Mesenchymal stem cell (in vitro differentiated cells and primary cell): Measurements from ENCODE around the gene GFOD1.
A peak's percentile ranks its signal among the peaks of the same experiment; 100 is the strongest.

Experiments used
- DNase-seq: peaks from one replicate; pipeline ENCODE4 v3.0.0-alpha.2; 2013
- H2AFZ ChIP-seq: one replicate; pipeline ENCODE4 v1.6.1; 2013; ENCODE audit warnings: low read depth, mild to moderate bottlenecking, control low read depth, inconsistent platforms, low read length, moderate library complexity
- H2AK5ac ChIP-seq: 2 replicates; pipeline ENCODE4 v1.6.1; 2013; ENCODE audit warnings: low read length, moderate library complexity, mild to moderate bottlenecking, inconsistent platforms; ENCODE audit not compliant: severe bottlenecking
- H2BK120ac ChIP-seq: one replicate; pipeline ENCODE4 v1.6.1; 2013; ENCODE audit warnings: low read depth, mild to moderate bottlenecking, inconsistent platforms, low read length, moderate library complexity
- H2BK12ac ChIP-seq, 2 experiments: one replicate each; pipeline ENCODE4 v1.6.1; 2013; ENCODE audit warnings: inconsistent platforms in 2 of 2, low read length in 2 of 2, mild to moderate bottlenecking in 2 of 2, moderate library complexity in 2 of 2, control low read depth in 1 of 2
- H2BK15ac ChIP-seq: one replicate; pipeline ENCODE4 v1.6.1; 2013; ENCODE audit warnings: mild to moderate bottlenecking, low read depth, inconsistent platforms; ENCODE audit not compliant: poor library complexity, severe bottlenecking
- H2BK5ac ChIP-seq: 2 replicates; pipeline ENCODE4 v1.6.1; 2013; ENCODE audit warnings: low read depth, mild to moderate bottlenecking, low read length, control low read depth, inconsistent platforms; ENCODE audit not compliant: poor library complexity, severe bottlenecking
- H3K14ac ChIP-seq, 2 experiments: one replicate each; pipeline ENCODE4 v1.6.1; 2013; ENCODE audit warnings: inconsistent platforms in 2 of 2, low read length in 2 of 2, control low read depth in 1 of 2, mild to moderate bottlenecking in 1 of 2, moderate library complexity in 1 of 2
- H3K18ac ChIP-seq, 2 experiments: one replicate each; pipeline ENCODE4 v1.6.1; 2013; ENCODE audit warnings: inconsistent platforms in 2 of 2, low read length in 2 of 2, control low read depth in 1 of 2, low read depth in 1 of 2, mild to moderate bottlenecking in 1 of 2
- H3K23ac ChIP-seq, 2 experiments: one replicate each; pipeline ENCODE4 v1.6.1; 2013; ENCODE audit warnings: inconsistent platforms in 2 of 2, low read length in 2 of 2, mild to moderate bottlenecking in 2 of 2, moderate library complexity in 2 of 2, control low read depth in 1 of 2
- H3K27ac ChIP-seq: 2 replicates; pipeline ENCODE4 v1.5.1; 2013; ENCODE audit warnings: mild to moderate bottlenecking, moderate library complexity, low read length, control low read depth, inconsistent platforms; ENCODE audit not compliant: poor library complexity, severe bottlenecking
- H3K27me3 ChIP-seq, 2 experiments: 2 replicates each; pipeline versions ENCODE4 v1.6.1 to v1.7.0; 2013; ENCODE audit warnings: low read length in 2 of 2, mild to moderate bottlenecking in 2 of 2, moderate library complexity in 2 of 2, control low read depth in 1 of 2, inconsistent platforms in 1 of 2; ENCODE audit not compliant: control insufficient read depth in 1 of 2, insufficient read depth in 1 of 2
- H3K36me3 ChIP-seq, 2 experiments: 2 replicates each; pipeline versions ENCODE4 v1.6.1 to v1.7.0; 2013; ENCODE audit warnings: low read length in 2 of 2, control low read depth in 1 of 2, inconsistent platforms in 1 of 2, low read depth in 1 of 2, mild to moderate bottlenecking in 1 of 2; ENCODE audit not compliant: insufficient read depth in 2 of 2, control insufficient read depth in 1 of 2
- H3K4ac ChIP-seq, 2 experiments: one replicate each; pipeline ENCODE4 v1.6.1; 2013; ENCODE audit warnings: inconsistent platforms in 2 of 2, low read length in 2 of 2, mild to moderate bottlenecking in 2 of 2, moderate library complexity in 2 of 2, control low read depth in 1 of 2, low read depth in 1 of 2
- H3K4me1 ChIP-seq: 2 replicates; pipeline ENCODE4 v1.6.1; 2013; ENCODE audit warnings: low read depth, low read length, control low read depth; ENCODE audit not compliant: control insufficient read depth, insufficient read depth
- H3K4me2 ChIP-seq: 2 replicates; pipeline ENCODE4 v1.6.1; 2013; ENCODE audit warnings: low read length, mild to moderate bottlenecking, inconsistent platforms; ENCODE audit not compliant: poor library complexity, severe bottlenecking
- H3K4me3 ChIP-seq, 2 experiments: 2 replicates each; pipeline versions ENCODE4 v1.5.1 to v1.7.0; 2013; ENCODE audit warnings: low read length in 2 of 2, mild to moderate bottlenecking in 2 of 2, control low read depth in 1 of 2, low read depth in 1 of 2; ENCODE audit not compliant: insufficient read depth in 1 of 2
- H3K79me1 ChIP-seq: replicated peaks from 2 replicates; pipeline ENCODE4 v1.6.1; 2013; ENCODE audit warnings: mild to moderate bottlenecking, control low read depth, low read length, inconsistent platforms; ENCODE audit not compliant: poor library complexity, severe bottlenecking
- H3K9ac ChIP-seq: 2 replicates; pipeline ENCODE4 v1.7.0; 2013; ENCODE audit warnings: mild to moderate bottlenecking, low read length, moderate library complexity
- H3K9me3 ChIP-seq: 2 replicates; pipeline ENCODE4 v1.7.0; 2013; ENCODE audit warnings: mild to moderate bottlenecking, low read length; ENCODE audit not compliant: control insufficient read depth
- H4K8ac ChIP-seq: one replicate; pipeline ENCODE4 v1.6.1; 2013; ENCODE audit warnings: inconsistent platforms, mild to moderate bottlenecking, low read length, moderate library complexity
- H4K91ac ChIP-seq: one replicate; pipeline ENCODE4 v1.6.1; 2013; ENCODE audit warnings: mild to moderate bottlenecking, low read length, inconsistent platforms
- WGBS: methylation state at CpG from one replicate; pipeline ENCODE4 v1.1.7; 2013; ENCODE audit warnings: mixed read lengths; 5-methylcytosine and 5-hydroxymethylcytosine counted together

The GFOD1 gene

DNA sequence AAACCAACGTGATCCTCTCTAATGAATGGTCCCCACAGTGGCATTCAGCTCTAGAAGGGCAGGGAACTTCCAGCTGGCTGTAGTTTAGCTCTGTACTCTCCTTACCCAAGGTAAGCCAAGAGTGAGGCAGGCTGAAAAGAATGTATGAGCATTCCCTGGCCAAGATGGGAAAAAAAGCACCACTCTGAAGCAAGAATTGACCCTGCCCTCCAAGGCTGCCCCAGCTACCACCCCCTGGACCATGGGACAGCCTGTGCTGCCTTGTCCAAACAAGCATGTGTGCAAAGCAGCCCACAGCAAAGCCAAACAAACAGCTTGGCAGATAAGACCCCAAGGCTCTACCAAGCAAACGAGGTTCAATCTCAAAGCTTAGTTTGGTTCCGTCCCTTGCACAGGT lies 73.9 kb downstream of the GFOD1 start:
- no peak overlapping the region for H3K4me2 ChIP-seq
- no peak overlapping the region for H2AK5ac ChIP-seq
- no peak overlapping the region for H3K27ac ChIP-seq
- H4K8ac ChIP-seq: no peak overlapping the region
- no peak overlapping the region for H3K18ac ChIP-seq
- no peak overlapping the region for H2BK15ac ChIP-seq
- peak overlapping the region in 1 of 2 experiments; percentile 74 for H2BK12ac ChIP-seq
- H3K4me1 ChIP-seq: peaks cover 5% of the 10 kb centered on the region
- H3K4ac ChIP-seq: no peak overlapping the region
- no peak overlapping the region for H3K23ac ChIP-seq
- no peaks in the 10 kb centered on the region for H3K79me1 ChIP-seq
- H3K36me3 ChIP-seq: no peaks in the 10 kb centered on the region
- no peaks in the 10 kb centered on the region for H3K27me3 ChIP-seq
- H2AFZ ChIP-seq: no peak overlapping the region
- peak overlapping the region in 1 of 2 experiments; percentile 53 for H3K14ac ChIP-seq
- no peaks in the 10 kb centered on the region for H3K9me3 ChIP-seq
- 100% methylated on average over 3 of the region's 3 CpGs for WGBS
- no peak overlapping the region for H2BK120ac ChIP-seq
- H3K4me3 ChIP-seq: no peak overlapping the region
- no peak for DNase-seq
- no peak overlapping the region for H3K9ac ChIP-seq
- no peak overlapping the region for H4K91ac ChIP-seq
- no peak overlapping the region for H2BK5ac ChIP-seq

DNA sequence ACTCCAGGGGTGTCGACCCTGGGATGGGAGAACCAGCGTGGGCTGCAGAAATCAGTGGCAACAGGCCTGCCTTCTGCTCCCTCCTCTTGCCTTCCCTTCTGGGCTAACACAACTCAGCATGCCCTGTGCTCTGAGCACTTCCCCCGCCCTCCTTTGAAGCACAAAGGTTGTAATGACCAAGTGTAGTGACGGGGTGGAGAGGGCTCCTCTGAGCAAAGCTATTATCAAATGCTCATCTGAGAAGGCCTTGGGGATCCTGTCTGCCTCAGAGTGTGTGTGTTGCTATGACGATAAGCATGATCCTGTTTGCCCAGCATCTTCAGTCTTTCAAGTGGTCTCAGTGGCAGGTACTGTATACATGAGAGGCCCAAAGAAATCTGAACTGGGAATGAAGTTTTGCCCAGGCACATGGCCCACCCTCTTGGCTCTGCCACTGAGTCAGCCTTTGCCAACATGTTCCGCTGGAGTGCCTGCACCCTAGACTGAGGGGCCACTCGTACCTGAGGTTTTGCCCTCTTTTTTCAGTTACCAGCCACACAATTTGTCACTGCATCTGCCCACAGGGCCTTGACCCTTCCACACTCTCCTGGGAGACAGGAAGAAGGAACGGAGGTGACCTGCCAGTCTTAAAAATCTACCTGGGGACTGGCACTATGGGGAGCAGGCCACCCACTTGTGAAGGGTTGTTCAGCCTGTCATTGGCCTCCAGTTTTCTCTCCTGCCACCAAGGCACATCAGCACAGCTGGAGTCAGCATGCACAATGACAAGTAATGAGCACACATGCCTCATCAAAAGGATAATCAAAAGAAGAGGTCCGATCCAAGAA lies 74.5 kb downstream of the GFOD1 start:
- H2BK120ac ChIP-seq: no peak overlapping the region
- H2BK15ac ChIP-seq: no peak overlapping the region
- DNase-seq: no peak
- no peaks in the 10 kb centered on the region for H3K9me3 ChIP-seq
- no peak overlapping the region for H3K4me2 ChIP-seq
- H3K79me1 ChIP-seq: no peaks in the 10 kb centered on the region
- no peak overlapping the region for H2AFZ ChIP-seq
- no peak overlapping the region for H3K18ac ChIP-seq
- H3K14ac ChIP-seq: no peak overlapping the region
- no peaks in the 10 kb centered on the region for H3K36me3 ChIP-seq
- no peak overlapping the region for H3K4me3 ChIP-seq
- 95% methylated on average over 9 of the region's 9 CpGs for WGBS
- H3K27ac ChIP-seq: no peak overlapping the region
- H3K4me1 ChIP-seq: peaks cover 6% of the 10 kb centered on the region
- no peaks in the 10 kb centered on the region for H3K27me3 ChIP-seq
- H3K23ac ChIP-seq: no peak overlapping the region
- H3K9ac ChIP-seq: no peak overlapping the region
- H2BK5ac ChIP-seq: no peak overlapping the region
- H2AK5ac ChIP-seq: no peak overlapping the region
- no peak overlapping the region for H4K91ac ChIP-seq
- H2BK12ac ChIP-seq: peak overlapping the region in 1 of 2 experiments; percentile 74
- no peak overlapping the region for H3K4ac ChIP-seq
- H4K8ac ChIP-seq: no peak overlapping the region

DNA sequence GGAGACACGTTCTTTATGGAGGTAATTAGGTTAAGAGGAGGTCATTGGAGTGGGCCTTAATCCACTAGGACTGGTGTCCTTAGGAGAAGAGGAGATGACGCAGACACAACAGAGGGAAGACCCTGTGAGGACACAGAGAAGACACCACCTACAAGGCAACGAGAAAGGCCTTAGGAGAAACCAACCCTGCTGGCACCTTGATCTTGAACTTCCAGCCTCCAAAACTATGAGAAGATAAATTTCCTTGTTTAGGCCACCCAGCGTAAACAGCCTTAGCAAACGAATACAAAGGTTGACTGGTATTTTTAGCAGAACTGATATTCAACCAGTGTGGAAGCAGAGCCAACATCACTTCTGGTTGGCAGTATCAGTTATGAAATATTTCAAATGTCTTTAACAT lies 75.2 kb downstream of the GFOD1 start:
- no peak overlapping the region for H3K14ac ChIP-seq
- no peaks in the 10 kb centered on the region for H3K9me3 ChIP-seq
- no peak overlapping the region for H3K27ac ChIP-seq
- H3K36me3 ChIP-seq: no peaks in the 10 kb centered on the region
- H2AFZ ChIP-seq: no peak overlapping the region
- no peak overlapping the region for H2BK15ac ChIP-seq
- H3K79me1 ChIP-seq: no peaks in the 10 kb centered on the region
- no peak overlapping the region for H3K18ac ChIP-seq
- H2AK5ac ChIP-seq: no peak overlapping the region
- H3K4ac ChIP-seq: no peak overlapping the region
- no peak overlapping the region for H4K91ac ChIP-seq
- no peak overlapping the region for H2BK120ac ChIP-seq
- H4K8ac ChIP-seq: no peak overlapping the region
- no peaks in the 10 kb centered on the region for H3K27me3 ChIP-seq
- H2BK5ac ChIP-seq: no peak overlapping the region
- peaks cover 7% of the 10 kb centered on the region for H3K4me1 ChIP-seq
- no peak overlapping the region for H3K4me3 ChIP-seq
- H3K4me2 ChIP-seq: no peak overlapping the region
- WGBS: 91% methylated on average over 5 of the region's 5 CpGs
- H2BK12ac ChIP-seq: no peak overlapping the region
- DNase-seq: no peak
- no peak overlapping the region for H3K23ac ChIP-seq
- no peak overlapping the region for H3K9ac ChIP-seq

DNA sequence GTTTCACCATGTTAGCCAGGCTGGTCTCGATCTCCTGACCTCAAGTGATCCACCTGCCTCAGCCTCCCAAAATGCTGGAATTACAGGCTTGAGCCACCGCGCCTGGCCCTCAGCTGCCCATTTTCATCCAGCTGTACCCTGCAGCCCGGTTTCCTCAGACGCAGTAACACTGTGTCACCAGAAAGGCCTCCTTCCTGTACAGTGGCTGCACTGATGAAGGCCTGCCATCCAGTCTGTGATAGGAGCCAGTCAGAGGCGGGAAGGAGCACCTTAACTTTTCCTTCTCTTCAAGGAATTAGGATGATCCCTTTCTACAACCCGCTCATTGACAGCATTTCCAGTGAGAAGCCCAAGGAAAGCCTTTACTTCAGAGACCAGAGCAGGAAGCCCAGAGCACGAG lies 75.9 kb downstream of the GFOD1 start:
- no peak overlapping the region for H2BK120ac ChIP-seq
- H3K4me1 ChIP-seq: peaks cover 7% of the 10 kb centered on the region
- H3K79me1 ChIP-seq: no peaks in the 10 kb centered on the region
- no peak overlapping the region for H4K91ac ChIP-seq
- no peak overlapping the region for H3K4ac ChIP-seq
- no peak overlapping the region for H2BK12ac ChIP-seq
- no peak overlapping the region for H2BK5ac ChIP-seq
- no peak for DNase-seq
- H3K23ac ChIP-seq: no peak overlapping the region
- no peak overlapping the region for H3K9ac ChIP-seq
- WGBS: 96% methylated on average over 8 of the region's 8 CpGs
- no peaks in the 10 kb centered on the region for H3K9me3 ChIP-seq
- H3K27me3 ChIP-seq: no peaks in the 10 kb centered on the region
- H4K8ac ChIP-seq: no peak overlapping the region
- no peaks in the 10 kb centered on the region for H3K36me3 ChIP-seq
- no peak overlapping the region for H3K14ac ChIP-seq
- no peak overlapping the region for H2BK15ac ChIP-seq
- no peak overlapping the region for H3K27ac ChIP-seq
- H2AK5ac ChIP-seq: no peak overlapping the region
- no peak overlapping the region for H2AFZ ChIP-seq
- H3K18ac ChIP-seq: no peak overlapping the region
- no peak overlapping the region for H3K4me2 ChIP-seq
- H3K4me3 ChIP-seq: no peak overlapping the region
